Activated B cell treated with CpG ODN at 0.5 μM for 24 hours (primary cell): Measurements from ENCODE around the gene MXRA7. TPM values are rescaled to one million over a fixed set of nuclear protein-coding genes. Genes with fewer than 3 reads are reported as not detected.

Source experiments
- ATAC-seq: fragments of 200-7000 bp; cut with Tn5 transposase; one replicate; pipeline ENCODE4 v1.10.0; 2021; ENCODE audit warnings: low read depth, mild to moderate bottlenecking, moderate library complexity
- CTCF ChIA-PET: fragments of 350-600 bp; sonication (Branson Sonifier 250); formaldehyde crosslinking; loops from one replicate; lab custom pipeline; 2021; ENCODE audit warnings: antibody characterized with exemption; lab: Charles Lee
- POLR2A ChIA-PET: fragments of 350-600 bp; sonication (Branson Sonifier 250); formaldehyde crosslinking; loops from one replicate; lab custom pipeline; 2021; ENCODE audit warnings: antibody characterized with exemption; lab: Charles Lee
- DNase-seq: peaks from one replicate; pipeline ENCODE4 v3.0.0; 2022
- H3K27ac Mint-ChIP-seq: one replicate; pipeline ENCODE4 v1.8.0; 2020; ENCODE audit warnings: mixed read lengths
- H3K27me3 Mint-ChIP-seq: one replicate; pipeline ENCODE4 v1.8.0; 2021; ENCODE audit warnings: mixed read lengths
- H3K36me3 Mint-ChIP-seq: one replicate; pipeline ENCODE4 v1.8.0; 2021; ENCODE audit warnings: low read depth, mixed read lengths
- H3K4me1 Mint-ChIP-seq: one replicate; pipeline ENCODE4 v1.8.0; 2021; ENCODE audit warnings: mixed read lengths
- H3K4me3 Mint-ChIP-seq: one replicate; pipeline ENCODE4 v1.8.0; 2020; ENCODE audit warnings: mild to moderate bottlenecking, mixed read lengths
- H3K9me3 Mint-ChIP-seq: one replicate; pipeline ENCODE4 v1.8.0; 2020; ENCODE audit warnings: mixed read lengths
- intact Hi-C: fragments of 100-400 bp; cut with micrococcal nuclease; formaldehyde crosslinking; loops from one replicate; pipeline ENCODE4 v1.15.1; 2024
- total RNA-seq: library from RNA; stranded (reverse); gene quantifications from 2 replicates; pipeline ENCODE4 v1.2.3, GENCODE V29; 2022
- TF ChIP-seq, protein P1 (sequence below): fragments of 200-600 bp; IDR thresholded peaks from one replicate; pipeline ENCODE4 v1.8.0; 2022; ENCODE audit warnings: antibody characterized with exemption, mild to moderate bottlenecking

MXRA7 gene, protein sequence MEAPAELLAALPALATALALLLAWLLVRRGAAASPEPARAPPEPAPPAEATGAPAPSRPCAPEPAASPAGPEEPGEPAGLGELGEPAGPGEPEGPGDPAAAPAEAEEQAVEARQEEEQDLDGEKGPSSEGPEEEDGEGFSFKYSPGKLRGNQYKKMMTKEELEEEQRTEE
- total RNA-seq, result 13.5 and 13.8 TPM in 2 replicates

DNA sequence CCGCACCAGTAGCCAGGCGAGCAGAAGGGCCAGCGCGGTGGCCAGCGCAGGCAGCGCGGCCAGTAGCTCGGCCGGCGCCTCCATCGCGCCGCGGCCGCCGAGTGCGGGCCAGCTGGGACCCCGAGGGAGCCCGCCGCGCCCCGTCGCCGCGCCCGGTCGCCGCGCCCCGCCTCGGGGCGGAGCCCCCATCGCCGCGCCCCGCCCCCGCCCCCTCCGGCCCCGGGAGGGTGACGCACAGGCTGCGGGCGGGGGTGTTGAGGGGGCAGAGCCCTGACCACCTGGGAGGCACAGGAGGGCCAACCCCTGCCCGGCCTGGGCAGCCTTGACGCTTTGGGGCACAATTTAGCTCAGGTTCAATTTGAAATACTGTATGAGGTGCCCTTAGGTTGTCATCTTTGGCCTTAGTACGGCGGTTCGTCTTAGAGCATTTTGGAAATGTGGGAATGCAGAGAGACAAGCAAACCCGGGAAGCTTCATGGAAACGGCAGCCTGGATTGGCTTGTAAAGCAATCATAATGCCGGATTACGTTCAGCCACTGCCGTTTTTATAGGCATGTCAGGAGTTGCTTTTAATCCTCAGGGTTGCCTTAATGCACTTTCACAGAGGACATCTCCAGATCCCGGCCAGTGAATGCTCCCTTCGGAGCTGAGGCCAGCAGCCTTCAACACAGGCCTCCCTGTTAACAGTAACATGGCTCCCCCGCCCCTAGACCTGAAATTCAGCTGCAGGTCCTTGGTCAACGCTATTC is at the start of gene MXRA7:
MXRA7 (minus strand) TSS at position 103 of the 749 bp plus-strand sequence; CDS start at position 84, 19 bp downstream.
- no peaks in the 10 kb centered on the region for H3K9me3 Mint-ChIP-seq
- H3K4me3 Mint-ChIP-seq, result peak within 1 kb of the TSS; percentile 72
- ChIA-PET CTCF (interaction anchor here (1.3 kb wide), 1 partner anchor 29 kb away, joined by 5 read pairs; no protein-coding TSS in a partner anchor), POLR2A (interaction anchor here (0.6 to 1.4 kb wide), 4 partner anchors 17 to 779 kb away, joined by 4 to 9 read pairs (median 4); partner anchors contain the start of gene SRSF2)
- H3K27me3 Mint-ChIP-seq, result no peaks in the 10 kb centered on the region
- DNase-seq (peak; percentile 73), ATAC-seq (peak; percentile 88)
- peaks cover 23% of the 10 kb centered on the region for H3K4me1 Mint-ChIP-seq
- no peak within 1 kb of the TSS for H3K27ac Mint-ChIP-seq
- intact Hi-C loops, result loop anchor here (1.0 kb wide), 1 partner anchor 15 kb away; the partner anchor contains the start of genes JMJD6 and METTL23
- TF ChIP-seq, protein P1, sequence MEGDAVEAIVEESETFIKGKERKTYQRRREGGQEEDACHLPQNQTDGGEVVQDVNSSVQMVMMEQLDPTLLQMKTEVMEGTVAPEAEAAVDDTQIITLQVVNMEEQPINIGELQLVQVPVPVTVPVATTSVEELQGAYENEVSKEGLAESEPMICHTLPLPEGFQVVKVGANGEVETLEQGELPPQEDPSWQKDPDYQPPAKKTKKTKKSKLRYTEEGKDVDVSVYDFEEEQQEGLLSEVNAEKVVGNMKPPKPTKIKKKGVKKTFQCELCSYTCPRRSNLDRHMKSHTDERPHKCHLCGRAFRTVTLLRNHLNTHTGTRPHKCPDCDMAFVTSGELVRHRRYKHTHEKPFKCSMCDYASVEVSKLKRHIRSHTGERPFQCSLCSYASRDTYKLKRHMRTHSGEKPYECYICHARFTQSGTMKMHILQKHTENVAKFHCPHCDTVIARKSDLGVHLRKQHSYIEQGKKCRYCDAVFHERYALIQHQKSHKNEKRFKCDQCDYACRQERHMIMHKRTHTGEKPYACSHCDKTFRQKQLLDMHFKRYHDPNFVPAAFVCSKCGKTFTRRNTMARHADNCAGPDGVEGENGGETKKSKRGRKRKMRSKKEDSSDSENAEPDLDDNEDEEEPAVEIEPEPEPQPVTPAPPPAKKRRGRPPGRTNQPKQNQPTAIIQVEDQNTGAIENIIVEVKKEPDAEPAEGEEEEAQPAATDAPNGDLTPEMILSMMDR, result no peak
- H3K36me3 Mint-ChIP-seq, result peaks cover 26% of the 10 kb centered on the region

DNA sequence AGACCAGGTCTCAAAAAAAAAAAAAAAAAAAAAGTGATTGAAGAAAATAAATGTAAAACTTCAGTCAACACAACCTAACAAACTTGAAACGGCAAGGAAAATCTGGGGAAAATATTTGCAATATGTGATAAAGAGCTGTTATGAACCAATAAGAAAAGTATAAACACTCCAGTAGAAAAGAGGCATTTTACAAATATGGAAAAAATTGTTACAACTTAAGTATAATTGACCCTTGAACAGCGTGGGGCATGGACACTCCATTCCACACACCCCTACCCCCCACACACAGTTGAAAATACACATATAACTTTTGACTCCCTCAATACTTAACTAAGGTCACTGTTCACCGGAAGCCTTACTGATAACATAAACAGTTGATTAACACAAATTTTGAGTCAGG is 47.8 kb upstream of the MXRA7 start:
- Mint-ChIP-seq H3K36me3 (peaks cover 26% of the 10 kb centered on the region), H3K9me3 (no peaks in the 10 kb centered on the region), H3K4me3 (no peak overlapping the region), H3K27me3 (no peaks in the 10 kb centered on the region), H3K4me1 (peaks cover 1% of the 10 kb centered on the region), H3K27ac (no peak overlapping the region)
- no peak for ATAC-seq
- intact Hi-C loops, result no loop called here
- TF ChIP-seq, protein P1, result no peak
- POLR2A ChIA-PET, result no interaction called here
- CTCF ChIA-PET, result no interaction called here
- no peak for DNase-seq

DNA sequence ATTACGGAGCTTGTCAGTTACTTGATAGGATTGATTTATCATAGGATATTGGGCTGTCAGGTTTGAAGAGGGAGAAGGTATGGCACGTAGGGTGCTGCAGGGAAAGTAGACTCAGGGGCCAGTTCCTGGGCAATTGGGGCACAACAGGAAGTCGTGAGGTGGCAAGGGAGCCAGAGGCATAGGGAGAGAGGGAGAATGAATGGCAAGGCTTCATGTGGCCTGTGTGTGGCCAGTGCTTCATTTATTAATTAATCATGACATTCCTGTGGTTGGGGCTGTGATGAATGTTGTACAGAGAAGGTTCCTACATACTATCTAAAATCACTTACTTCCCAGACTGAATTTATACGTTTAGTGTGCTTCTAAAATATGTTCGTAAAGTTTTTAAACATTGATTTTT is 46.5 kb upstream of the MXRA7 start:
- CTCF ChIA-PET, result no interaction called here

DNA sequence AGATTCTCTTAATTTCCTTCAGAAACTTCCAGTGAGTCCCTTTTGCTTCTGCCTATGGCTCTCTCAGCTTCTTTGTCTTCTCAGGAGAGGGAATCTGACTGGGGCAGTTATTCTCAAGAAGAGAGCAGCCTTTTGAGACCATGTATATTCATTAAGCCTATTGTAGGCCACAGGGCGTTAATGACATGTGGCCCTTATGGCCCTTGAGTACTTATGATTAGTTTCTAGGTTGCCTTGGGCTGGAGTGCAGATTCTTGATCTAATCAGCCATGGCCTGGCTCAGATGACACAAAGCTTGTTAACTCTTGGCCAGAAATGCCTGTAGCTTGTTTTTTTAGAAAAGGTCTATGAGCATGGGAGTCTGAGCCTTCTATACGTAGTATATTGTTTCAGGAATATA is 44.5 kb upstream of the MXRA7 start:
- Mint-ChIP-seq H3K9me3 (no peaks in the 10 kb centered on the region), H3K4me3 (no peak overlapping the region), H3K27me3 (no peaks in the 10 kb centered on the region), H3K36me3 (peaks cover 29% of the 10 kb centered on the region), H3K4me1 (peaks cover 11% of the 10 kb centered on the region), H3K27ac (no peak overlapping the region)
- TF ChIP-seq, protein P1, result no peak
- no peak for ATAC-seq
- DNase-seq, result no peak
- ChIA-PET POLR2A (no interaction called here), CTCF (no interaction called here)
- intact Hi-C loops, result no loop called here

More for the DNA sequence above, 46.5 kb upstream of the MXRA7 start:
- no peak for DNase-seq
- TF ChIP-seq, protein P1, result no peak
- H3K9me3 Mint-ChIP-seq, result no peaks in the 10 kb centered on the region
- H3K27me3 Mint-ChIP-seq, result no peaks in the 10 kb centered on the region
- POLR2A ChIA-PET, result no interaction called here
- peaks cover 28% of the 10 kb centered on the region for H3K36me3 Mint-ChIP-seq
- no peak for ATAC-seq
- H3K27ac Mint-ChIP-seq, result no peak overlapping the region
- intact Hi-C loops, result no loop called here
- H3K4me3 Mint-ChIP-seq, result no peak overlapping the region
- peaks cover 8% of the 10 kb centered on the region for H3K4me1 Mint-ChIP-seq
